ENCODE results near the gene RTKN2. TPM values are rescaled to one million over a fixed set of nuclear protein-coding genes. Genes with fewer than 3 reads are reported as not detected.

The RTKN2 gene
- total RNA-seq, 4 donors from 2014 or later: 0.83 to 2.5 (median 0.94) TPM

GRCh38 chr10:62183857-62184795 lies 84.5 kb downstream of the RTKN2 start:
- Histone ChIP-seq H3K27me3 (no peaks in the 10 kb centered on the region), H3K4me1 (no peaks in the 10 kb centered on the region), H3K27ac (no peak overlapping the region), H3K4me3 (no peak overlapping the region), H3K36me3 (no peaks in the 10 kb centered on the region), H3K9me3 (no peaks in the 10 kb centered on the region)
- no peak for TF ChIP-seq POLR2A (IDR thresholded peaks at IDR 0.05)
- DNase-seq (ENCODE audit: low spot score in 2 of 2): no peak
- 87% methylated on average over 5 of the region's 5 CpGs for WGBS

DNA sequence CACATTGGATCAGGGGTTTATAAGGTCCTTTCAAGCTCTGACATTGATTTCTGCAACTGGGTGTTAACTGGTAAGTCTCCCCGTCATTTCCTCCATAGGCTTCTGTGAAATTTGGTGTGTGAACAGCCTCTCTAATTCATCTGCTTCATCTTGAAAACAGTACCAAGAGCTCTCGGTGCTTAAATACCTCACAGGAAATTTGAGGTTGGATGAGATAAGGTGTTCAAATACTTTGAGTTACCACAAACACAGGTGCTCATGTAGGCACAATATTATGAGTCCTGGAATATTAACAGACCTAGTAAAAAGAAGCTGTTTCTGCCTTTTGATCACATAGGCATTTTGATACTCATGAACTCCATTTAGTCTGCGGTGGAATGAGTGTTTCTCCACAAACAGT lies 85.2 kb downstream of the RTKN2 start:
- Histone ChIP-seq H3K9me3 (no peaks in the 10 kb centered on the region), H3K4me3 (no peak overlapping the region), H3K27me3 (no peaks in the 10 kb centered on the region), H3K36me3 (no peaks in the 10 kb centered on the region), H3K4me1 (no peaks in the 10 kb centered on the region), H3K27ac (no peak overlapping the region)
- DNase-seq (ENCODE audit: low spot score in 2 of 2): no peak
- TF ChIP-seq EP300 (IDR thresholded peaks at IDR 0.05): no peak
- TF ChIP-seq, protein P1, sequence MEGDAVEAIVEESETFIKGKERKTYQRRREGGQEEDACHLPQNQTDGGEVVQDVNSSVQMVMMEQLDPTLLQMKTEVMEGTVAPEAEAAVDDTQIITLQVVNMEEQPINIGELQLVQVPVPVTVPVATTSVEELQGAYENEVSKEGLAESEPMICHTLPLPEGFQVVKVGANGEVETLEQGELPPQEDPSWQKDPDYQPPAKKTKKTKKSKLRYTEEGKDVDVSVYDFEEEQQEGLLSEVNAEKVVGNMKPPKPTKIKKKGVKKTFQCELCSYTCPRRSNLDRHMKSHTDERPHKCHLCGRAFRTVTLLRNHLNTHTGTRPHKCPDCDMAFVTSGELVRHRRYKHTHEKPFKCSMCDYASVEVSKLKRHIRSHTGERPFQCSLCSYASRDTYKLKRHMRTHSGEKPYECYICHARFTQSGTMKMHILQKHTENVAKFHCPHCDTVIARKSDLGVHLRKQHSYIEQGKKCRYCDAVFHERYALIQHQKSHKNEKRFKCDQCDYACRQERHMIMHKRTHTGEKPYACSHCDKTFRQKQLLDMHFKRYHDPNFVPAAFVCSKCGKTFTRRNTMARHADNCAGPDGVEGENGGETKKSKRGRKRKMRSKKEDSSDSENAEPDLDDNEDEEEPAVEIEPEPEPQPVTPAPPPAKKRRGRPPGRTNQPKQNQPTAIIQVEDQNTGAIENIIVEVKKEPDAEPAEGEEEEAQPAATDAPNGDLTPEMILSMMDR (IDR thresholded peaks at IDR 0.05): no peak
- no peak for TF ChIP-seq POLR2AphosphoS5 (IDR thresholded peaks at IDR 0.05)
- TF ChIP-seq POLR2A (IDR thresholded peaks at IDR 0.05): no peak
- 67% methylated on average over 3 of the region's 3 CpGs for WGBS

GRCh38 chr10:62182595-62182994 lies 86.0 kb downstream of the RTKN2 start:
- WGBS: 95% methylated on average over 4 of the region's 4 CpGs
- H3K36me3 ChIP-seq: no peaks in the 10 kb centered on the region
- no peak overlapping the region for H3K4me3 ChIP-seq
- H3K27ac ChIP-seq: no peak overlapping the region
- H3K9me3 ChIP-seq: no peaks in the 10 kb centered on the region
- H3K4me1 ChIP-seq: no peaks in the 10 kb centered on the region
- no peak for DNase-seq (ENCODE audit: low spot score in 2 of 2)
- TF ChIP-seq POLR2A (IDR thresholded peaks at IDR 0.05) (no peak), POLR2AphosphoS5 (IDR thresholded peaks at IDR 0.05) (no peak), EP300 (IDR thresholded peaks at IDR 0.05) (no peak)
- TF ChIP-seq, protein P1 (IDR thresholded peaks at IDR 0.05): no peak
- H3K27me3 ChIP-seq: no peaks in the 10 kb centered on the region

GRCh38 chr10:62182171-62182570 lies 86.5 kb downstream of the RTKN2 start:
- H3K27ac ChIP-seq: no peak overlapping the region
- no peaks in the 10 kb centered on the region for H3K36me3 ChIP-seq
- no peak overlapping the region for H3K4me3 ChIP-seq
- 75% methylated on average over 2 of the region's 2 CpGs for WGBS
- no peaks in the 10 kb centered on the region for H3K9me3 ChIP-seq
- H3K4me1 ChIP-seq: no peaks in the 10 kb centered on the region
- H3K27me3 ChIP-seq: no peaks in the 10 kb centered on the region
- TF ChIP-seq EP300 (IDR thresholded peaks at IDR 0.05) (no peak), POLR2A (IDR thresholded peaks at IDR 0.05) (no peak), POLR2AphosphoS5 (IDR thresholded peaks at IDR 0.05) (no peak)
- TF ChIP-seq, protein P1 (IDR thresholded peaks at IDR 0.05): no peak
- DNase-seq (ENCODE audit: low spot score in 2 of 2): no peak

DNA sequence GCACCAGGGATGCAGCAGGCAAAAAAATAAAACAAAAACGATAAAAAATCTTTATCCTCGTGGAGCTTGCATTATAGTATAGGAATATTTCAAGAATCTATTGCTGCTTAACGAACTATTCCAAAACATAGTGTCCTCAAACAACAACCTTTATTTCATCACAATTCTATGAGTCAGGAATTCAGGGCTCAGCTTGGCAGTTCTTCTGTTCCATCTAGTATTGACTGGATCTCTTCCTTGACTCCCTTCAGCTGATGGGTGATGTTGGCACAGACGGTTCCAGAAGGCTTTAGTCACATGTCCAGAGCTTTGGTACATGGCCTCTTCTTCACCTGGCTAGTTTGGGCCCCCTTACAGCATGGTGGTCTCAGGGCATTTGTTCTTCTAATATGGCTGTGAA lies 88.0 kb downstream of the RTKN2 start:
- Histone ChIP-seq H3K36me3 (no peaks in the 10 kb centered on the region), H3K27me3 (no peaks in the 10 kb centered on the region), H3K9me3 (no peaks in the 10 kb centered on the region), H3K4me1 (no peaks in the 10 kb centered on the region), H3K27ac (no peak overlapping the region), H3K4me3 (no peak overlapping the region)
- WGBS: 94% methylated on average over 4 of the region's 4 CpGs
- TF ChIP-seq POLR2AphosphoS5 (IDR thresholded peaks at IDR 0.05) (no peak), POLR2A (IDR thresholded peaks at IDR 0.05) (no peak), EP300 (IDR thresholded peaks at IDR 0.05) (no peak)
- TF ChIP-seq, protein P1 (IDR thresholded peaks at IDR 0.05): no peak
- no peak for DNase-seq (ENCODE audit: low spot score in 2 of 2)
